HepG2 (cell line): ENCODE results near the gene TRAPPC12. TPM values are rescaled to one million over a fixed set of nuclear protein-coding genes. Genes with fewer than 3 reads are reported as not detected.

Experiments used
- FOSL2 ChIP-seq: sonication (generic); formaldehyde crosslinking; IDR thresholded peaks from 2 replicates; pipeline ENCODE4 v1.4.0; 2020; ENCODE audit warnings: missing genetic modification reagents
- GLI4 ChIP-seq: sonication (generic); formaldehyde crosslinking; IDR thresholded peaks from 2 replicates; pipeline ENCODE4 v1.5.1; 2020; ENCODE audit warnings: missing genetic modification reagents, mild to moderate bottlenecking, moderate library complexity, borderline replicate concordance
- GZF1 ChIP-seq: sonication (generic); formaldehyde crosslinking; IDR thresholded peaks from 2 replicates; pipeline ENCODE4 v1.5.1; 2020; ENCODE audit warnings: mild to moderate bottlenecking, missing genetic modification reagents
- HNRNPLL ChIP-seq: fragments of 200-400 bp; formaldehyde crosslinking; IDR thresholded peaks from 2 replicates; pipeline ENCODE4 v1.6.1; 2017; ENCODE audit warnings: mild to moderate bottlenecking, low read depth, low read length; ENCODE audit not compliant: poor library complexity, severe bottlenecking
- LBX2 ChIP-seq: sonication (generic); formaldehyde crosslinking; IDR thresholded peaks from 2 replicates; pipeline ENCODE4 v1.5.0; 2020; ENCODE audit warnings: missing genetic modification reagents, mild to moderate bottlenecking, borderline replicate concordance
- PAXIP1 ChIP-seq: sonication (generic); formaldehyde crosslinking; conservative IDR thresholded peaks from 2 replicates; pipeline ENCODE4 v1.4.0; 2020; ENCODE audit warnings: mild to moderate bottlenecking, missing genetic modification reagents, moderate library complexity
- REXO4 ChIP-seq: sonication (generic); formaldehyde crosslinking; IDR thresholded peaks from 2 replicates; pipeline ENCODE4 v1.8.0; 2022; ENCODE audit warnings: missing genetic modification reagents, mild to moderate bottlenecking, borderline replicate concordance
- SAP130 ChIP-seq: IDR thresholded peaks from 2 replicates; pipeline ENCODE4 v1.6.1; 2016; ENCODE audit warnings: low read depth
- TOPORS ChIP-seq: sonication (generic); formaldehyde crosslinking; IDR thresholded peaks from 2 replicates; pipeline ENCODE4 v1.8.0; 2023; ENCODE audit warnings: mild to moderate bottlenecking, missing genetic modification reagents
- ZFP37 ChIP-seq: sonication (generic); formaldehyde crosslinking; IDR thresholded peaks from 2 replicates; pipeline ENCODE4 v1.4.0; 2020; ENCODE audit warnings: missing genetic modification reagents, borderline replicate concordance
- ZNF546 ChIP-seq: sonication (generic); formaldehyde crosslinking; conservative IDR thresholded peaks from 2 replicates; pipeline ENCODE4 v1.8.1; 2023; ENCODE audit warnings: mild to moderate bottlenecking, missing genetic modification reagents
- polyA plus RNA-seq, 8 experiments: library from polyadenylated mRNA; depleted of rRNA in 3 of 8; stranded (reverse) in 7 of 8; unstranded in 1 of 8; fragments of >200 nt; fragmentation: Illumina TruSeq in 4 of 8; extraction: Trizol in 4 of 8; gene quantifications; 2 replicates each; pipeline versions ENCODE4 v1.2.1 to v1.2.3, GENCODE V29; 2011 to 2016; ENCODE audit warnings: low read depth in 4 of 8, missing spikeins in 1 of 8, mixed read lengths in 1 of 8; ENCODE audit not compliant: insufficient read depth in 1 of 8
- total RNA-seq, 5 experiments: library from RNA; depleted of rRNA; stranded (reverse); fragments of >200 nt; fragmentation: Illumina TruSeq; extraction: Trizol; gene quantifications; 2 replicates each; pipeline ENCODE4 v1.2.3, GENCODE V29; 2016; ENCODE audit warnings: low read depth in 1 of 5
- TF ChIP-seq, protein P1 (sequence below): sonication (generic); formaldehyde crosslinking; conservative IDR thresholded peaks from 2 replicates; pipeline ENCODE4 v1.8.1; 2023; ENCODE audit warnings: missing genetic modification reagents
- TF ChIP-seq, protein P2 (sequence below): sonication (generic); formaldehyde crosslinking; IDR thresholded peaks from 2 replicates; pipeline ENCODE4 v1.5.1; 2020; ENCODE audit warnings: missing genetic modification reagents, mild to moderate bottlenecking, borderline replicate concordance
- TF ChIP-seq, protein P3 (sequence below): sonication (generic); formaldehyde crosslinking; IDR thresholded peaks from 2 replicates; pipeline ENCODE4 v1.8.1; 2022; ENCODE audit warnings: low read depth, mild to moderate bottlenecking, missing genetic modification reagents
- TF ChIP-seq, protein P4 (sequence below): sonication (generic); formaldehyde crosslinking; IDR thresholded peaks from 2 replicates; pipeline ENCODE4 v1.4.0; 2020; ENCODE audit warnings: missing genetic modification reagents, borderline replicate concordance

The TRAPPC12 gene
- total and polyA plus RNA-seq, 2 of the 13 experiments (the other 11 are each of a cell fraction or from before 2014, with no cell fraction given): 46.4 to 97.7 TPM

DNA sequence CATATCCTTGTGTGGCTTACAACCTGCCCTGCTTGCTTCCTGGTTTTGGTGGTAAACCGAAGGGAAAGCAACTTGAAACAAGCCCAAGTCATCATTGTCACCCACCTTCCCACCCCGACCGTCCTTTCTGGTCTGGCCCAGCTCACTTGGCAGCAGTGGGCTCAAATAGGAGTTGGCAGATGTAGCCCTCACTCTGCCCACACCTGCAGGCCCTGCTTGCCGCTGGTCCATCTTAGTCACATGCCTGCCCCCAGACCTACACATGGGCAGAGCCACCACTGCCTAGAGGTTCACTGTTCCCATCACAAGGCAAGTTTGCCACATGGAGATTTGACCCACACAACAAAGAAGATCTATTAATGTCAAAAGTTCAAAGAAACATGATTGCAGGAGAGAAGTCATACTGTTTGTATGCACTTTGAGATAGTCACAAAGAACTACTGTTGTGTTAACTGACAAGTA lies 11.2 kb upstream of the TRAPPC12 start (continued):
- TF ChIP-seq, protein P1, sequence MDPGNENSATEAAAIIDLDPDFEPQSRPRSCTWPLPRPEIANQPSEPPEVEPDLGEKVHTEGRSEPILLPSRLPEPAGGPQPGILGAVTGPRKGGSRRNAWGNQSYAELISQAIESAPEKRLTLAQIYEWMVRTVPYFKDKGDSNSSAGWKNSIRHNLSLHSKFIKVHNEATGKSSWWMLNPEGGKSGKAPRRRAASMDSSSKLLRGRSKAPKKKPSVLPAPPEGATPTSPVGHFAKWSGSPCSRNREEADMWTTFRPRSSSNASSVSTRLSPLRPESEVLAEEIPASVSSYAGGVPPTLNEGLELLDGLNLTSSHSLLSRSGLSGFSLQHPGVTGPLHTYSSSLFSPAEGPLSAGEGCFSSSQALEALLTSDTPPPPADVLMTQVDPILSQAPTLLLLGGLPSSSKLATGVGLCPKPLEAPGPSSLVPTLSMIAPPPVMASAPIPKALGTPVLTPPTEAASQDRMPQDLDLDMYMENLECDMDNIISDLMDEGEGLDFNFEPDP: no peak
- TF ChIP-seq ZNF546 (no peak), HNRNPLL (no peak), LBX2 (CRISPR knock-in tag) (peak; percentile 22; the same call in 1 of the 2 replicates), TOPORS (CRISPR knock-in tag) (peak; percentile 90), FOSL2 (CRISPR knock-in tag) (peak; percentile 51), PAXIP1 (0 out of 2 replicates have a peak, but pooled peaks have one; percentile 44), GZF1 (CRISPR knock-in tag) (0 out of 2 replicates have a peak, but pooled peaks have one; percentile 36), SAP130 (CRISPR knock-in tag) (peak; percentile 59; the same call in 1 of the 2 replicates), GLI4 (CRISPR knock-in tag) (no peak), ZFP37 (CRISPR knock-in tag) (no peak), REXO4 (no peak)
- TF ChIP-seq, protein P2, sequence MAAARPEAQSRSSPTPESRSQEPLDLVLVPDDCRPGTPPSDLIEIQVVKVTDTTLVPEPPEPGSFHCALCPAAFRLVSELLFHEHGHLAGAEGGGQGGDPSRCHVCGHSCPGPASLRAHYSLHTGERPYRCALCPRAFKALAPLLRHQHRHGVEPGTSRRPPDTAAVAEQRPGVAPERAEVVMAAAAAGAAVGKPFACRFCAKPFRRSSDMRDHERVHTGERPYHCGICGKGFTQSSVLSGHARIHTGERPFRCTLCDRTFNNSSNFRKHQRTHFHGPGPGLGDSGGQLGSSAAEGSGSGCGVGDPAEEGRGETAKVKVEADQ: peak; percentile 78; the same call in 1 of the 2 replicates
- TF ChIP-seq, protein P3, sequence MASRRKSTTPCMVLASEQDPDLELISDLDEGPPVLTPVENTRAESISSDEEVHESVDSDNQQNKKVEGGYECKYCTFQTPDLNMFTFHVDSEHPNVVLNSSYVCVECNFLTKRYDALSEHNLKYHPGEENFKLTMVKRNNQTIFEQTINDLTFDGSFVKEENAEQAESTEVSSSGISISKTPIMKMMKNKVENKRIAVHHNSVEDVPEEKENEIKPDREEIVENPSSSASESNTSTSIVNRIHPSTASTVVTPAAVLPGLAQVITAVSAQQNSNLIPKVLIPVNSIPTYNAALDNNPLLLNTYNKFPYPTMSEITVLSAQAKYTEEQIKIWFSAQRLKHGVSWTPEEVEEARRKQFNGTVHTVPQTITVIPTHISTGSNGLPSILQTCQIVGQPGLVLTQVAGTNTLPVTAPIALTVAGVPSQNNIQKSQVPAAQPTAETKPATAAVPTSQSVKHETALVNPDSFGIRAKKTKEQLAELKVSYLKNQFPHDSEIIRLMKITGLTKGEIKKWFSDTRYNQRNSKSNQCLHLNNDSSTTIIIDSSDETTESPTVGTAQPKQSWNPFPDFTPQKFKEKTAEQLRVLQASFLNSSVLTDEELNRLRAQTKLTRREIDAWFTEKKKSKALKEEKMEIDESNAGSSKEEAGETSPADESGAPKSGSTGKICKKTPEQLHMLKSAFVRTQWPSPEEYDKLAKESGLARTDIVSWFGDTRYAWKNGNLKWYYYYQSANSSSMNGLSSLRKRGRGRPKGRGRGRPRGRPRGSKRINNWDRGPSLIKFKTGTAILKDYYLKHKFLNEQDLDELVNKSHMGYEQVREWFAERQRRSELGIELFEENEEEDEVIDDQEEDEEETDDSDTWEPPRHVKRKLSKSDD (CRISPR knock-in tag): no peak; the same call in 1 of the 2 replicates
- TF ChIP-seq, protein P4, sequence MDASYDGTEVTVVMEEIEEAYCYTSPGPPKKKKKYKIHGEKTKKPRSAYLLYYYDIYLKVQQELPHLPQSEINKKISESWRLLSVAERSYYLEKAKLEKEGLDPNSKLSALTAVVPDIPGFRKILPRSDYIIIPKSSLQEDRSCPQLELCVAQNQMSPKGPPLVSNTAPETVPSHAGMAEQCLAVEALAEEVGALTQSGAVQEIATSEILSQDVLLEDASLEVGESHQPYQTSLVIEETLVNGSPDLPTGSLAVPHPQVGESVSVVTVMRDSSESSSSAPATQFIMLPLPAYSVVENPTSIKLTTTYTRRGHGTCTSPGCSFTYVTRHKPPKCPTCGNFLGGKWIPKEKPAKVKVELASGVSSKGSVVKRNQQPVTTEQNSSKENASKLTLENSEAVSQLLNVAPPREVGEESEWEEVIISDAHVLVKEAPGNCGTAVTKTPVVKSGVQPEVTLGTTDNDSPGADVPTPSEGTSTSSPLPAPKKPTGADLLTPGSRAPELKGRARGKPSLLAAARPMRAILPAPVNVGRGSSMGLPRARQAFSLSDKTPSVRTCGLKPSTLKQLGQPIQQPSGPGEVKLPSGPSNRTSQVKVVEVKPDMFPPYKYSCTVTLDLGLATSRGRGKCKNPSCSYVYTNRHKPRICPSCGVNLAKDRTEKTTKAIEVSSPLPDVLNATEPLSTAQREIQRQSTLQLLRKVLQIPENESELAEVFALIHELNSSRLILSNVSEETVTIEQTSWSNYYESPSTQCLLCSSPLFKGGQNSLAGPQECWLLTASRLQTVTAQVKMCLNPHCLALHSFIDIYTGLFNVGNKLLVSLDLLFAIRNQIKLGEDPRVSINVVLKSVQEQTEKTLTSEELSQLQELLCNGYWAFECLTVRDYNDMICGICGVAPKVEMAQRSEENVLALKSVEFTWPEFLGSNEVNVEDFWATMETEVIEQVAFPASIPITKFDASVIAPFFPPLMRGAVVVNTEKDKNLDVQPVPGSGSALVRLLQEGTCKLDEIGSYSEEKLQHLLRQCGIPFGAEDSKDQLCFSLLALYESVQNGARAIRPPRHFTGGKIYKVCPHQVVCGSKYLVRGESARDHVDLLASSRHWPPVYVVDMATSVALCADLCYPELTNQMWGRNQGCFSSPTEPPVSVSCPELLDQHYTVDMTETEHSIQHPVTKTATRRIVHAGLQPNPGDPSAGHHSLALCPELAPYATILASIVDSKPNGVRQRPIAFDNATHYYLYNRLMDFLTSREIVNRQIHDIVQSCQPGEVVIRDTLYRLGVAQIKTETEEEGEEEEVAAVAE (CRISPR knock-in tag): peak; percentile 30; the same call in 1 of the 2 replicates
